GM19238 (cell line): ENCODE results near the gene SDK2.

Experiments used
- DNase-seq: peaks from one replicate; pipeline ENCODE4 v3.0.0; 2011; ENCODE audit warnings: low spot score; ENCODE audit not compliant: insufficient read length

SDK2 gene

GRCh38 chr17:73633736-73634135 lies 10.5 kb downstream of the SDK2 start:
- no peak for DNase-seq

DNA sequence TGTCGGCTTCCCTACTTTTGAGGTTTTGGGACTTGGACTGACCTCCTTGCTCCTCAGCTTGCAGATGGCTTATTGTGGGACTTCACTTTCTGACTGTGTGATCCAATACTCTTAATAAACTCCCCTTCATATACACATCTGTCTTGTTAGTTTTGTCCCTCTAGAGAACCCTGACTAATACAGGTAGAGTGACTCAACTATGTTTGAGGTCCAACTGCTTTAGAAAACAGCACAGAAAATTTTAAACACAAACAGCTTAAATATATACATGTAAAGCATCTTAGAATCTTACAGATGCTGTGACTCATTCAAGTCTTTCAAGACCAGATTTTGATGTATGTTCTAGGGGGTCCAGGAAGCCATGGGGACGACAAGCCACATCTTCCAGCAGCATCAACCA lies 11.7 kb downstream of the SDK2 start:
- no peak for DNase-seq

- no peak for DNase-seq
Measured at GRCh38 chr17:73630965-73631595, 13.2 kb downstream of the SDK2 start.

- no peak for DNase-seq
Measured at GRCh38 chr17:73630531-73630930, 13.7 kb downstream of the SDK2 start.

GRCh38 chr17:73628642-73629552 lies 15.3 kb downstream of the SDK2 start:
- no peak for DNase-seq

DNA sequence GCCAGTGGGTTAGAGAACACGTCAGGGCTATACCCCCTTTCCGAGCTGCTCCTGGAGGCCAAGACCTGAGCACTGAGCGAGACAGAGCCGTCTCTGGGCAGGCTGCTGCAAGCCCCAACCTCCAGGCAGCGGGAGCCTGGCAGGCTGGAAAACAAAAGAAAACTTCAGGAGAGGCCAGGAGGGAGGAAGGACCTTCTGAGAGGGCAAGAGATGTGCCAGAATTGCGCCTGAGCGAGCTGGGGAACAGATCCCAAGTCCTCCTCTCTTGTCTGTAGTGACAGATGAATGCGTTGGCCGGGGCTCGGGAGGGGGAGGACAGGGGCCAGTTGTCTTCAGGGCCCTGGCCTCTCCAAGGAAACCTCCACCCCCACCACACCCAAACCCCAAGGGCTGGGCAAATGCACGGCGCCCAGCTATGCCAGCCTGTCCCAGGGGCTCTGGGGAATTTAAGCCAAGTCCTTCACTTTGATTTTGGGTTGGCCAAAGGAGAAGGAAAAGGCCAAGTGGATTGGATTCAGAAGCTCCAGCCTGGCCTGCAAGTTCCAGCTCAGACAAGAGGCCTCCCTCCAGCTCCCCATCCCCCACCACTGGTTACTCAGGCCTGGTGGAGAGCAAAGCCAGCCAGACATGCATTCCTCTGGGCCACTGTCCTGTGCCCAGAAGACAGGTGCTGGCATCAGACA lies 18.1 kb downstream of the SDK2 start:
- DNase-seq, result no peak

DNA sequence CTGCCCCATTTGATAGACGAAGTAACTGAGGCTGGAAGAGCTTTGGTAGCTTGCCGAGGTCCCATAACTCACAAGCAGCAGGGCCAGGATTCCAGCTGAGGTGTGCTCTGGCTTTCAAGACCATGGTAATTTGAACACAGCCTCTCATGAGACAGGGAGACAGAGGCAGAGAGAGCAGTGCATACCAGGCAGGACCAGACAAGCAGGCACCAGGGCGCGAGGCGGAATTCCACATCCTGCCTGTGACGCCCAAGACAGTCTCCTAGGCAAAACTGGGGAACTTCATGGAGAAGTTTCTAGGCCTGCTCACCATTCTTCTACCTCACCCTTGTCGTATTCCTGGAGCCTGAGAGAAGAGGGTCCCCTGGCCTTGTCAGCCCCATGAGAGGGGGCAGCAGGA lies 19.2 kb downstream of the SDK2 start:
- DNase-seq, result no peak

GRCh38 chr17:73624496-73624988 lies 19.7 kb downstream of the SDK2 start:
- no peak for DNase-seq

GRCh38 chr17:73623818-73624217 lies 20.4 kb downstream of the SDK2 start:
- no peak for DNase-seq

GRCh38 chr17:73623247-73623646 lies 21.0 kb downstream of the SDK2 start:
- no peak for DNase-seq

DNA sequence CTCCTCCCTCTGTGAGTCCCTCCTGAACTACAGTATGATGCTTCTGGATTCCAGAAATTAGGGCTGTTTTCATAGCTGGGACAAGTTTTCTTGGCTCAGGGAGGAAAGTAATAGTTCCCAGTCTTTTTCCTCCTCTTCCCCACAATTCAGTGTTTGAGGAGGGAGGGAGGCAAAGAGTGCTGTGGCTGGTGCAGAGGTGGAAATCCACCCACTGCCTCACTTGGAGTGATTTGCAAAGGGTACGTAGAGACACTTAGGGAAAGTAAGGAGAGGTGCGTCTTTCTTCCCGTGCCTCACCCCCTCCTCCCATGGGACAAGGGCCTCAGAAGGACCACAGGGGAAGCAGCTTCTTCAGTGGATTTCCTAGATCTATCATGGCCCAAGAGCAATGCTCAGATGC lies 21.9 kb downstream of the SDK2 start:
- no peak for DNase-seq

DNA sequence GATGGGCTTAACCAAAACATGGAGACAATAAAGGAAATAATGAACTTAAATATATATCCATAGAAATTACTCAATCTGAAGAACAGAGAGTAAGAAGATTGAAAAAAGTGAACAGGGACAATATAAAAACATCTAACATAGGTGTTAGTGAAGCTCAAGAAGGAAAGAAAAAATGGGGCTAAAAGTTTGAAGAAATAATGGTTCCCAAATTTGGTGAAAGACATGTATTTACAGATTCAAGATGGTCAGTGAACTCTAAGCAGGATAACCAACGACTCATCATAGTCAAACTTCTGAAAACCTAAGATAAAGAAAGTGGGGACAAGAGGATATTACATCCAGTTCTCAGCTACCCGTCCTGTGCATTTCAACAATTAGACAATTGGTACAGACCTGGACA lies 22.6 kb downstream of the SDK2 start:
- no peak for DNase-seq

DNA sequence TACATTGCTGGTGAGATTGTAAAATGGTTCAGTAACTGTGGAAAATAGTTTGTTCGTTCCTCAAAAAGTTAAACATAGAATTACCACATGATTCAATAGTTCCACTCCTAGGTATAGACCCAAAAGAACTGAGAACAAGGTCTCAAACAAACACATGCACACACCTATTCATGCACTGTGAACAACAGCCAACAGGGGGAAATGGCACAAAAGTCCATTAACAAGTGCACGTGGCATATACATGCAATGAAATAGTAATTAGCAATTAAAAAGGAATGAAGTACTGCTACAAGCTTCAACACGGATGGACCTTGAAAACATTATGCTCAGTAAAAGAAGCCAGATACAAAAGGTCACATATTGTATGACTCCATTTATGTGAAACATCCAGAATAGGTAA lies 23.8 kb downstream of the SDK2 start:
- no peak for DNase-seq

GRCh38 chr17:73617501-73617900 lies 26.7 kb downstream of the SDK2 start:
- DNase-seq, result no peak

DNA sequence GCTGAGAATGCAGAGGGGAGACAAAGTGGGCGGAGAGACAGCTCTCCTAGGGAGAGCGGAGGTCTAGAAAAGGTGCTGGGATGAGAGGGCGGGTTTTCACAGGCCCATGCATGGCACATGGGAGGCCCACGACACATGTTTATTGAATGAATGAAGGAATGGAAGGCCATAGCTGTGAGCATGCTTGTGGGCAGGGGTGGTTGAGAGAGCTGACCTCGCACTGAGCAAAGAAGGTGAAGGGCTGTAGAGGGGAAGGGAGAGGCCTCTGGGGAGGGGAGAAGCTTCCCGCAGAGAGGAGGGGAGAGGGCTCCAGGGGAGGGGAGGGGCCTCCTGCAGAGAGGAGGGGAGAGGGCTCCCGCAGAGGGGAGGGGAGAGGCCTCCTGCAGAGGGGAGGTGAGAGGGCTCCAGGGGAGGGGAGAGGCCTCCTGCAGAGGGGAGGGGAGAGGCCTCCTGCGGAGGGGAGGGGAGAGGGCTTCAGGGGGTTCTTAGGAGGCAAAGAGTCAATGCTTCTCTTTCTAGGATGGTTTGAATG lies 27.3 kb downstream of the SDK2 start:
- no peak for DNase-seq

GRCh38 chr17:73616120-73616872 lies 27.9 kb downstream of the SDK2 start:
- DNase-seq, result no peak

DNA sequence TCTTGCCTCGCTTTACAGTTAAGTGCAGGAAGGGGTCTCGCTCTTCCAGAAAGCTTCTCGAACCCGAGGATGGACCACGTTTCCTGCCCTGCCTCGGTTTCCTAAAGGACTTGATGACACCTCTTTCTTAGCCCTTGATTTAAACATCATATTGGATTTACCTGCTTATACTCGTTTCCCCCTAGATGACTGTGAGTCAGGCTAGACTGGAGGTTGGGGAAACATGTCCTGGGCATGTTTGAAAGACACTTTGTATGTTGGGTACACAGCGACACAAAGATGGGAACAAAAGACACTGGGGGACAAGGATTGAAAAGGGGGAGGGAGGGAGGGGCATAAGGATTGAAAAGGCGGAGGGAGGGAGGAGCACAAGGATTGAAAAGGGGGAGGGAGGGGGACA lies 30.0 kb downstream of the SDK2 start:
- no peak for DNase-seq

DNA sequence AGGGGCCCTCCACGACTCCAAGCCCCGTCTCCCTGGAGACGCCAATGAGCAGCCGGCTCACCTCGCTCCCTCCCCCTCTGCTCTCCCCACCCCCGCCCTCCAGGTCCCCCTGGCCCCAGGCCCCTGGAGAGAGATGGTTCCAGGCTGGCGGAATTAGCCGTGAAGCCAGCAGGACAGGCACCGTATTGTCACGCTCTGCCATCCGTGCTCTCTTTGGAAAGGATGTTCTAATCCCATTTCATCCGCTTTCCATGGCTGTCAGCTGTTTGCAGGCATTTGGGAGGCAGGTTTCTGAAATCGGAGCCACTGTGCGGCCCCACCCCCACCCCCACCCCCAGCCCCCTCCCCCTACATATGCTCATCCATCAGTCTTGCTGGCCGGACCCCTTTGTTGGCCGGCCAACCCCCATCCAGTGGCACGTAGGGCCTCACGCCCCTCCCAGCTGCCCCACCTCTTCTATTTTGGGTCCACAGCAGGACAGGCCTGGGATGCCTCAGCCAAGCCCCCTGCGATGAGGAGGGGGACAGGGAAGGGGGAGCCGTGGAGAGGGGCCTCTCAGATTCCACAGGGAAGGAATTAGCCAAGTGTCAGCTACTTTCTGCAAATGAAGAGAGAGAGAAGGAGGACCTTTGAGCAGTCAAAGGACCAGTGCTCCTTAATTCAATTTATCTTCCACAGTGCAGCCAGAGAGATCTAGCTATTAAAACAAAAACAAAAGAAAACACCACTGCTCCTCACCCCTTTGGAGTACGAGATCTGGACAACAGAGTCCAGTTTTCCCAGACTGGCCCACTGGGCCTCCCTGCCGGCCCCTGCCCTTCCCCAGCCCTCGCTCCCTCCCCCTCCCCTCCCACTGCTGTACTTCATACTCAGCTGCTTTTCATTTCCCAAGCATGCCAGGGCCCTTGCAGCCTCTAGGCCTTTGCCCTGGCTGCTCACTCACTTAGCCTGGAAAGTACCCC lies 30.7 kb downstream of the SDK2 start:
- no peak for DNase-seq

DNA sequence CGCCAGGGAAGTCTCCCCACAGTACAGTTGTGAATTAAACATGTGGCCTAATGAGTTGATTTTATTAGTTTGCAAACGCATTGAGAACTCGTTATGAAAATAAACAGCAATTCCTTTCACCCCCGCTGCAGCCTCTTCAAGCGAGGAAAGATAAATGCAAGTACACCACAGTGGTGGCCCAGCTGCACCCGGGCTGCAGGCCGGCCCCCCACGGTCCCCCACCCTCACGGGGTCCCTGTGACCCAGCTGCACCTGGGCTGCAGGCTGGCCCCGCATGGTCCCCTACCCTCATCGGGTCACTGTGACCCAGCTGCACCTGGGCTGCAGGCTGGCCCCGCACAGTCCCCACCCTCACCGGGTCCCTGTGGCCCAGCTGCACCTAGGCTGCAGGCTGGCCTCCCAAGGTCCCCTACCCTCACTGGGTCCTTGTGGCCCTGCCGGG lies 32.2 kb downstream of the SDK2 start:
- DNase-seq, result no peak

- no peak for DNase-seq
Measured at GRCh38 chr17:73611630-73612029, 32.6 kb downstream of the SDK2 start.
